K562 (cell line): ENCODE results near the gene SYMPK.

ENCODE experiments used
- CHCHD3 ChIP-seq: fragments of 250-450 bp; sonication (Bioruptor Pico); IDR thresholded peaks from 2 replicates; pipeline ENCODE4 v2.1.2; 2022; ENCODE audit warnings: mild to moderate bottlenecking
- CTCF ChIP-seq, 3 experiments: IDR thresholded peaks in 2 of 3; conservative IDR thresholded peaks in 1 of 3; 2 replicates each; pipeline ENCODE4 v1.5.1; 2011 to 2012; ENCODE audit warnings: low read length in 3 of 3, mild to moderate bottlenecking in 3 of 3, control low read depth in 2 of 3, improper control_type of control experiment in 1 of 3, inconsistent platforms in 1 of 3, low read depth in 1 of 3, mixed read lengths in 1 of 3, moderate library complexity in 1 of 3; ENCODE audit not compliant: insufficient read depth in 2 of 3
- E2F8 ChIP-seq: fragments of 450-650 bp; IDR thresholded peaks from 2 replicates; pipeline ENCODE4 v1.7.1; 2018; ENCODE audit warnings: mild to moderate bottlenecking, low read depth; ENCODE audit not compliant: partially characterized antibody
- EP300 ChIP-seq: IDR thresholded peaks from 2 replicates; pipeline ENCODE4 v1.6.1; 2012; ENCODE audit warnings: low read length, improper control_type of control experiment
- POLR2A ChIP-seq: fragments of 450-650 bp; conservative IDR thresholded peaks from 2 replicates; pipeline ENCODE4 v1.6.1; 2016
- U2AF1 ChIP-seq: fragments of 200-400 bp; formaldehyde crosslinking; optimal IDR thresholded peaks from 2 replicates; pipeline ENCODE3; 2017; ENCODE audit warnings: mild to moderate bottlenecking, low read depth, low read length, moderate library complexity
- ZFX ChIP-seq: sonication (generic); formaldehyde crosslinking; IDR thresholded peaks from 2 replicates; pipeline ENCODE4 v1.8.0; 2022; ENCODE audit warnings: mild to moderate bottlenecking, missing genetic modification reagents, moderate library complexity

- TF ChIP-seq EP300 = no peak
- TF ChIP-seq ZFX (CRISPR knock-in tag) = no peak
- no peak for TF ChIP-seq CTCF (IDR thresholded peaks at IDR 0.05 in 2 of 3, conservative IDR thresholded peaks at IDR 0.05 in 1 of 3; ENCODE audit: insufficient read depth in 2 of 3, low read depth in 1 of 3, low read length in 3 of 3)
- no peak for TF ChIP-seq CHCHD3 (CRISPR knock-in tag)
- TF ChIP-seq U2AF1 = no peak
- TF ChIP-seq POLR2A = no peak
- no peak for TF ChIP-seq E2F8
These were observed 41.8 kb downstream of the SYMPK start for GRCh38 chr19:45821103-45821521.
